ENCODE data around the gene SLC9A5. TPM values are rescaled to one million over a fixed set of nuclear protein-coding genes. Genes with fewer than 3 reads are reported as not detected.

The SLC9A5 gene
- total RNA-seq, 1 experiment from 2014 or later: 5.6 TPM

- peaks cover 11 to 34% of the 10 kb centered on the region in 2 experiments for H3K4me1 ChIP-seq (ENCODE audit: control insufficient read depth in 1 of 2, insufficient read depth in 2 of 2, low read length in 2 of 2)
- no peaks in the 10 kb centered on the region for H3K79me2 ChIP-seq (ENCODE audit: insufficient read depth, low read length)
Measured at GRCh38 chr16:67209565-67209964, 39.2 kb upstream of the SLC9A5 start.

More at GRCh38 chr16:67209565-67209964, 39.2 kb upstream of the SLC9A5 start:
- no peak overlapping the region for H2AFZ ChIP-seq (ENCODE audit: low read depth, low read length, poor library complexity, severe bottlenecking)
- H3K4me3 ChIP-seq (replicated peaks in 1 of 2; ENCODE audit: low read depth in 1 of 2, low read length in 2 of 2): no peak overlapping the region
- no peaks in the 10 kb centered on the region for H3K9me3 ChIP-seq (ENCODE audit: control insufficient read depth in 1 of 2, insufficient read depth in 1 of 2, low read depth in 1 of 2, low read length in 2 of 2)
- no peak overlapping the region for H3K9ac ChIP-seq (ENCODE audit: low read length)
- POLR2A ChIA-PET: no interaction called here
- RAD21 ChIA-PET (ENCODE audit: low non-redundant PET in 1 of 2, low total read pairs in 2 of 2, uncharacterized antibody in 2 of 2, unreplicated experiment in 2 of 2): no interaction called here
- CTCF ChIA-PET: interaction anchor here (1.4 kb wide), 1 partner anchor 11 kb away, joined by 3 read pairs; no protein-coding TSS in a partner anchor
- no peaks in the 10 kb centered on the region for H4K20me1 ChIP-seq (ENCODE audit: insufficient read depth)
- BruUV-seq (replicated peaks): no TSS peak
- TF ChIP-seq CTCF (IDR thresholded peaks at IDR 0.05 in 2 of 3, conservative IDR thresholded peaks at IDR 0.05 in 1 of 3; ENCODE audit: borderline replicate concordance in 1 of 3, insufficient read depth in 1 of 3, low read depth in 2 of 3, low read length in 2 of 3): no peak
- TF ChIP-seq RAD21 (IDR thresholded peaks at IDR 0.05; ENCODE audit: low read depth): no peak
- no peak for TF ChIP-seq CEBPB (IDR thresholded peaks at IDR 0.05; ENCODE audit: low read depth)
- TF ChIP-seq ZNF274 (IDR thresholded peaks at IDR 0.05; ENCODE audit: low read depth, low read length): no peak
- TF ChIP-seq EGR1 (IDR thresholded peaks at IDR 0.05; ENCODE audit: low read depth): no peak
- no peak for TF ChIP-seq CBX3 (IDR thresholded peaks at IDR 0.05; ENCODE audit: low read depth)
- no peak for TF ChIP-seq FOSL1 (IDR thresholded peaks at IDR 0.05; ENCODE audit: low read depth)
- TF ChIP-seq REST (IDR thresholded peaks at IDR 0.05; ENCODE audit: low read depth): no peak
- no peak for TF ChIP-seq POLR2A (IDR thresholded peaks at IDR 0.05; ENCODE audit: borderline replicate concordance, extremely low read depth, insufficient read depth, insufficient read length)
- no peak for TF ChIP-seq ZFX (IDR thresholded peaks at IDR 0.05)
- H3K9me2 ChIP-seq (ENCODE audit: insufficient read depth): no peaks in the 10 kb centered on the region
- no peak for ATAC-seq
- DNase-seq (ENCODE audit: low read depth, low spot score): no peak
- H3K4me2 ChIP-seq (ENCODE audit: low read length): no peak overlapping the region
- no peak overlapping the region for H3K27ac ChIP-seq (ENCODE audit: low read depth, low read length)
- H3K36me3 ChIP-seq (ENCODE audit: control insufficient read depth in 1 of 2, insufficient read depth in 2 of 2, low read length in 2 of 2): no peaks in the 10 kb centered on the region
- H3K27me3 ChIP-seq (ENCODE audit: insufficient read depth, low read length): no peaks in the 10 kb centered on the region
- intact Hi-C loops (cut with micrococcal nuclease): no loop called here

All from HCT116 (cell line).